HG03575 (cell line): Measurements from ENCODE around the gene OPA3.

Source experiments
- ATAC-seq: cut with Tn5 transposase; IDR thresholded peaks from one replicate; pipeline ENCODE4 v1.9.1; 2021; ENCODE audit not compliant: unreplicated experiment, insufficient number of reproducible peaks, low FRiP score; ENCODE audit errors: extremely low read depth

OPA3 gene

GRCh38 chr19:45571457-45572220, 13.0 kb downstream of the OPA3 start:
- no peak for ATAC-seq

GRCh38 chr19:45569619-45570421, 14.8 kb downstream of the OPA3 start:
- ATAC-seq = no peak

- ATAC-seq = no peak
Observed at GRCh38 chr19:45568732-45569131, 15.9 kb downstream of the OPA3 start.

- no peak for ATAC-seq
Observed at GRCh38 chr19:45567609-45568008, 17.0 kb downstream of the OPA3 start.

GRCh38 chr19:45564131-45564780, 20.3 kb downstream of the OPA3 start:
- ATAC-seq = no peak

- ATAC-seq = no peak
Observed at GRCh38 chr19:45560686-45561085, 23.9 kb downstream of the OPA3 start.

GRCh38 chr19:45560038-45560437, 24.6 kb downstream of the OPA3 start:
- ATAC-seq = no peak

GRCh38 chr19:45558399-45558878, 26.2 kb downstream of the OPA3 start:
- no peak for ATAC-seq

GRCh38 chr19:45556835-45557234, 27.8 kb downstream of the OPA3 start:
- no peak for ATAC-seq

GRCh38 chr19:45554481-45554880, 30.1 kb downstream of the OPA3 start:
- ATAC-seq = no peak

- no peak for ATAC-seq
Observed at GRCh38 chr19:45553464-45553863, 31.1 kb downstream of the OPA3 start.

GRCh38 chr19:45547965-45548609, 36.5 kb downstream of the OPA3 start:
- no peak for ATAC-seq

- ATAC-seq = no peak
Observed at GRCh38 chr19:45547211-45547770, 37.3 kb downstream of the OPA3 start.

GRCh38 chr19:45542234-45542668, 42.4 kb downstream of the OPA3 start:
- ATAC-seq = no peak

- no peak for ATAC-seq
Observed at GRCh38 chr19:45539459-45539858, 45.1 kb downstream of the OPA3 start.

GRCh38 chr19:45531349-45531748, 53.3 kb downstream of the OPA3 start:
- ATAC-seq = no peak

GRCh38 chr19:45529420-45529785, 55.2 kb downstream of the OPA3 start:
- ATAC-seq = no peak

GRCh38 chr19:45528744-45529419, 55.7 kb downstream of the OPA3 start:
- ATAC-seq = no peak
